Dermis microvascular lymphatic vessel endothelial cell (primary cell): ENCODE measurements around the gene RASSF1. TPM values are rescaled to one million over a fixed set of nuclear protein-coding genes. Genes with fewer than 3 reads are reported as not detected.

Experiments
- DNase-seq, 2 donors: peaks; one replicate each; pipeline versions ENCODE4 v3.0.0 to v3.0.0-alpha.2; 2010; ENCODE audit warnings: low read depth in 2 of 2
- total RNA-seq: library from RNA; depleted of rRNA; stranded (reverse); fragments of >200 nt; gene quantifications from 2 replicates; pipeline ENCODE4 v1.2.1, GENCODE V29; 2014

The RASSF1 gene
- total RNA-seq, 1 donor from 2014 or later: 12.6 TPM

DNA sequence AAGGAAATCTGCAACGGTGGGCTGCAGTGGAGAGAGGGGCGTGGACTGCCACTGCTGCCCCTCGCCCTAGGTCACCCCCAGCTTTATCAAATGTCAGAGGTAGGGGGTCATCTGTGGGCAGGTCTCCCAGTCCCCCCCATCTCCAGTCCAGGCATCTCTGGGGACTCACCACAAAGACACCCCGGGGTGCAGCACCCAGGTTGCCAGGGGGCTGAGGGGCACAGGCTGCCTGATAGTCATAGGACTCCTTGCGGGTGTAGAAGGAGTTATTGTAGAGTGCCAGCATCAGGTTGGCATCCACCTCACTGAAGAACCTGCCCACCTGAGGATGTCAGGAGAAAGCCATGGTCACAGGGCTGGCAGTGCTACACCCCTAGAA is 25.2 kb upstream of the RASSF1 start:
- no peak for DNase-seq

DNA sequence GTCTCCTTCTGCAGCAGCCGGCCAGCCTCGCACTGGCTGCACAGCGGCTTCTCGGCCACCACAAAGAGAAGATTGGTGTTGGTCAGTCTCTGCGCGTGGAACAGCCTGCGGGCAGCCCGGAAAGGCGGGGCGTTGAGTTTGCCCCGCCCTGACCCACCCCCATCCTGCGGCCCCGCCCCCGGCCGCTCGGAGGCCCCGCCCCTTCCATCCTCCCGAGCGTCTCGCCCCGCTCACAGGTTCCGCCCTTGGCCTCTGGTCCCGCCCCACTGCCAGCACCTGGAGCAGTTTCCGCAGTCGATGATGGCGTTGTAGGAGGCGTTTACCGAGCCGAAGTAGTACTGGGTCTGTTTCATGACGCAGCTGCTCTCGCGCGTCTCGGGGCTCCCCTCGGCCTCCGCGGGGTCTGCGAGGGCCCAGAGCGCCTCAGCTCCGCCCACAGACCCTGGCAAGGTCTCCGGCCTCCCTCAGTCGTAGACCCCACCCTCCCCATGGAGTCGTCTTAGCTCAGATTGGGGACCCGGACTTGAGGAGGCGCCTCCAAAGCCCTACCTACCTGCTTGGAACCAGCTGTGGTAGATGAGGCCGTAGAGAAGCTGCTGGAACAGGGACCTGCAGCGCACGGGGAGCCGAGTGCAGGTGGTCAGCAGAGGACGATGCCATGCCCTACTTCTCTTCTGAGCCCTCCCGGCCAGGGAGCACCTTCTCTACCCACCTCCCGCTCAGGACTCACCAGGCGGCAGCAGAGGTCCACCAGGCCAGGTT is 24.6 kb upstream of the RASSF1 start:
- peak in 1 of 2 donors; percentile 68 for DNase-seq

GRCh38 chr3:50364573-50365079 is 24.0 kb upstream of the RASSF1 start:
- no peak for DNase-seq

DNA sequence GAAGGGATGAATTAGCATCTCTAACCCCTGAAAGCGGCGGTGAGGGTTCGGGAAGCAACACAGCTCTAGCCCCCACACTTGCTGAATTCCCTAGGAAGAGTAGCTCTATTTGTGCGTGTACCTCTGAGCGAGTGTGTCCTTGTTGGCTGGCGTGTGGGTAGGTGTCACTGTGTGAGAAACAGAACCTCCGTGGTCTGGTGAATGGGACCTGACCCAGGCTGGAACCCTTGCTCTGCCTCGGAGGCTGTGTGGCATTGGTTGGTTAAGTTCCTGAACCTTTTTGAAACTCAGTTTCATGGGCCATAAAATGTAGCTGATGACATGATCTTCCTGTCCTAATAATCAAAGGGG is 19.1 kb upstream of the RASSF1 start:
- no peak for DNase-seq

DNA sequence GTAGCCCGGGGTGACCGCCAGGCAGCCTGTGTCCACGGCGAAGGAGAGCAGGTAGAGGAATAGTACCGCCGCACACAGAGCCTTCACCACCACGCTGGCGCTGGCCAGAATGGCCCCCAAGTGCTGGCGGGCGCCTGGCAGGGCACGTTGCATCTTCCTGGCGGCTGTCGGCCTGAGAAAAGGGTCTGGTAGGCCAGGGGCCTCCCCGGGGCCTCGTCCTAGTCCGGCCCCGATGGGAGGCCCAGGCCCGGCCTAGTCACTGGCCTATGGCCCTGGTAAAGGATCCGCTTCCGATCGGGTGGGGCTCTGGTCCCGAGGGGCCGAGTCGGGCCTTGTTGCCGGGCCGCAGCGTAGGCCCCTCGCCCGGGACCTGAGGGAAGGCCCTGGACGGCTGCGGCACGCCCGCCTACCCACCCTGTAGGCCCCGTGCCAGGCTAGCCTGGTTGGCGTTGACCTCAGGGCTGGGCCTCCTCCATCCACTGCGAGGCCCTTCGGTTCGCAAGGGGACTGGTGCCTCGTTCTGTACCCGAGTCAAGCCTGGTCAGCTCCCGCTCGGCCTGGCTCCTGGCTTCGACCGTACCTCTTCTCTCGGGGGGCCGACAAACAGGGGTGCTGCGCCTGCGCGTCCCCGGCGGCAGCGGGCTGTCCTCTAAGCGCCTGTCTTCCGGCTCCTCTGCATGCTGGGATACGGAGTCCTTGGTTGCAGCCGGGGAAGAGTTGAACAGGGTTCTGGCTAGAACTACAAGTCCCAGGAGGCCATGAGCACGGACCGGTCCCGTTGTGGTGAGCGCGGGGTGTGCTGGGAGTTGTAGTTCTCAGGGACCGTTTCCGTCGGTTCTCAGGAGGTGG is 18.5 kb upstream of the RASSF1 start, which contains the start of gene TMEM115:
TMEM115 (minus strand) TSS at position 611 of the 849 bp plus-strand sequence; CDS start at position 153, 458 bp downstream.
- DNase-seq: peak; percentile 97 to 99

GRCh38 chr3:50358355-50358910 is 17.8 kb upstream of the RASSF1 start:
- no peak for DNase-seq

GRCh38 chr3:50357481-50357880 is 16.8 kb upstream of the RASSF1 start:
- no peak for DNase-seq

DNA sequence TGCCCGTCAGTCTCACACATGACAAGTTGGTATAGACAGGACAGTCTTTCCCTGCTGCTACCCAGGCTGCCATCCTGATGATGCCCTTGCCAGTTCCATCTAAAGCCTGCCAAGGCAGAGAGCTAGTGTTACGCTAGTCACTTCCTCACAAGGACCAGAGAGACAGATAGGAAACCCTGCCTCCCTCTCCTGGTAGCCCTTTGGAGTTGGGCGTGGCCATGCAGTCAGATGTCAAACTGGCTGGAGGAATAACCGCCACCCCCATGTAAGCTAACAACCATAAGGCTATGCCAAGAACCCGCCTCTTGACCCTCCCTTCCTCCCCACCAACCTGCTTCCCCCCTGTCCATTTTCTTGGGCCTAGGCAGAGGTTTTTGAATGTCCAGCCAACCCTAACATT is 15.9 kb upstream of the RASSF1 start:
- peak in 1 of 2 donors; percentile 19 for DNase-seq

DNA sequence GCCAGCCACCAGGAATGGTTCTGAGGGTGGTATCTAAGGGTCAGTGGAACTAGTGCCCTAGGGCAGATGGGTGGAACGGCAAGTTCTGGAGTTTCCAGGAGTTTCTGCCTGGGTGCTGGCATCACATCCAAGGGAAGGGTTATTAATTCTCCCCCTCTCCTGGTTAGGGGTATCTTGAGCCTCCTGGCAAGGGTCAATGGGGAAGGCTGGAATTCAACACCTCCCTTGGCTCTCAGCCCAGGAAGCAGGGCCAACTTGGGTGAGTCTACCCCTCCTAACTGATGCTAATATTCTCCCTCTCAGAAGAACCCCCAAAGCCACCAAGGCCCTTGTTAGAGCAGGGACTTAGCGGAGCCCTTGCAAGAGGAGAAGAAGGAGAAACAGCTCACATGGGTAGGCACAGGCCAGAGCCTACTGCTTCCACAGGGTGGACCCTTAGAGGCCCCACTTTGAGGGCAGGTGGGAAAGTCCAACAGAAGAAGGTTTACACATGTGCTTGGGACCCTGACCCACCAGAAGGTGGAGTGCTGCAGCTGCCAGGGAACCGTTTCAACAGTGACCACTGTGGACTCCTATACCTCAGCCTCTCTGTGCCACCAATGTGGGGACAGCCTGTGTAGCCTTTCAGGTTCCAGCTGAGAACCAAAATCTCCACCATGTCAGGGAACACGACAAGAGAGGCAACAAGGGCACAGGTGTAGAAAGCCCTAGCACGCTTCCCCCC is 15.4 kb upstream of the RASSF1 start:
- DNase-seq: no peak

- no peak for DNase-seq
These were observed 14.2 kb upstream of the RASSF1 start for GRCh38 chr3:50354850-50355249.

GRCh38 chr3:50354186-50354764 is 13.6 kb upstream of the RASSF1 start:
- no peak for DNase-seq

DNA sequence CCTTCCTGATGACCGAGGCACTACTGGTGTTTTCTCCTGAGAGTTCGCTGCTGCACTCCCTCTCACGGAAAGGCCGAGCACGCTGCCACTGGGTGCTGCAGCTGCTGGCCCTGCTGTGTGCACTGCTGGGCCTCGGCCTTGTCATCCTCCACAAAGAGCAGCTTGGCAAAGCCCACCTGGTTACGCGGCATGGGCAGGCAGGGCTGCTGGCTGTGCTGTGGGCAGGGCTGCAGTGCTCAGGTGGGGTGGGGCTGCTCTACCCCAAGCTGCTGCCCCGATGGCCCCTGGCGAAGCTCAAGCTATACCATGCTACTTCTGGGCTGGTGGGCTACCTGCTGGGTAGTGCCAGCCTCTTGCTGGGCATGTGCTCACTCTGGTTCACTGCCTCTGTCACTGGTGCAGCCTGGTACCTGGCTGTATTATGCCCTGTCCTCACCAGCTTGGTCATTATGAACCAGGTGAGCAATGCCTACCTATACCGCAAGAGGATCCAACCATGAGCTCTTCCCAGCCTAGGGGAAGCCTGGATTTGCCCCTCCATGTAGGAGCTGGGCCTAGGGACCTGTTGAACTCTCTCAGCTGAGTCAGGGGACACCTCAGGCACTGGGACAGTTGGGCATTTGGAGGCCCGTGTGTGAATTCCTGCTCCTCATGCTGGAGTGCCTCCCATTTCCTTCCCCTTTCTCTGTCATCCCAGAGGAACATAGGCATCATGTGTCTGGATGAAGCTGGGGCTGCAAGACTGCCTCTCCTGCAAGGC is 12.8 kb upstream of the RASSF1 start:
- no peak for DNase-seq

DNA sequence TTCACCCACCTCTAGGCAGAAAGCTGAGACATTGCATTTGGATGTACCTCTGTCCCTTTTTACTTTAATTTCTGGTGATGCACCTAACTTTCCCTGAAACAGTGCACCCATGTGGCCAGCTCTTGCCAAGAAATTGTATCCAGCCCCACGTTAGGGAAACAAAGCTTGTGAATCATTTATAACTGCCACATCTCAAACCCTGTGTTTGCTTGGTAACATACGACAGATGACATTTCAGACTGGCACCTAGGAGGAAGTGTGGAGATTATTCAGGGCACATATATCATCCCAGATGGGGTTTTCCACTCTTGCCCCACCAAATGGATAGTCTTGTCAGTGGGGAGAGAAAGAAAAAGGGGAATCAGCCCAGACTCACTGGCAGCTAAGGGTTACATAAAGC is 12.1 kb upstream of the RASSF1 start:
- peak in 1 of 2 donors; percentile 19 for DNase-seq

GRCh38 chr3:50351323-50351697 is 10.7 kb upstream of the RASSF1 start:
- no peak for DNase-seq

DNA sequence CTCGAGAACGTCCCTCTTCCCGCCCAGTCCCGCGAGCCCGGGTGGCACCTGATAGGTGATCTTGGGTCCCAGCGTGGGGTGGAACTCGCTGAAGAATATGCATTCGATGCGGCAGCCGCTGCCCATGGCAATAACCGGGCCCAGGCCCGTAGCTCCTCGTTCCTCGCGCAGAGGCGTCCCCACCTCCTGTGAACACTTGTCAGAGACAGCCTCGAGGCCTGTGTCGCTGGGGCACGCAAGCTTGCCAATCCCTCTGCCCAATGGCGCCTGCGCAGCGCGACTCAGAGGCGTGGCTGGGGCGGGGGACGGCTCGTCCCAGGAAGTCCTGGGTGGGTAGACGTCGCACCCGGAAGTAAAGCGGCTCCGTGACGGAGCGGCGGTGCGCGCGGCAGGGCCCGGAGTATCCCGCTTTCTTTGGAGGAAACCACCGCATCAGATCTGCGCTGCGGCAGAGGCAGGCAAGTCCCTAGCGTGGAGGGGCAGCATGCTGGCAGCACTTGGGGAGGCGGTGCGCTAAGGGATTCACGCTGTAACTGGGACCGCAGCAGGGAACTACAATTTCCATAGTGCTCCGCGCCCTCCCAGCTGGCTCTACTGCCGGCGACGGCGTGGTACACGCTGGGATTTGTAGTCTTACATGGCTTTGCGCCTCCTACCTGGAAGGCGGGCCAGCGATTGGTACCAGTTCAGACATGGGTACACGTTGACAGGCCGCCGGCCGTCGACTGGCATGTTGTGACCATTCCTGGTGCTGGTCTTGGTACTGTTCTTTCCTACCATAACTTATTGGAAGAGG is 10.1 kb upstream of the RASSF1 start, which contains the start of the genes CYB561D2 and NPRL2:
CYB561D2 (plus strand) TSS at position 336 of the 796 bp plus-strand sequence. CDS start 572 bp downstream, outside the sequence.
NPRL2 (minus strand) TSS at position 249 of the 796 bp plus-strand sequence; CDS start at position 126, 123 bp downstream.
- peak; percentile 86 to 96 for DNase-seq

- DNase-seq: no peak
These were observed 9.5 kb upstream of the RASSF1 start for GRCh38 chr3:50350213-50350526.

GRCh38 chr3:50347187-50347813 is 6.7 kb upstream of the RASSF1 start:
- peak in 1 of 2 donors; percentile 78 for DNase-seq

DNA sequence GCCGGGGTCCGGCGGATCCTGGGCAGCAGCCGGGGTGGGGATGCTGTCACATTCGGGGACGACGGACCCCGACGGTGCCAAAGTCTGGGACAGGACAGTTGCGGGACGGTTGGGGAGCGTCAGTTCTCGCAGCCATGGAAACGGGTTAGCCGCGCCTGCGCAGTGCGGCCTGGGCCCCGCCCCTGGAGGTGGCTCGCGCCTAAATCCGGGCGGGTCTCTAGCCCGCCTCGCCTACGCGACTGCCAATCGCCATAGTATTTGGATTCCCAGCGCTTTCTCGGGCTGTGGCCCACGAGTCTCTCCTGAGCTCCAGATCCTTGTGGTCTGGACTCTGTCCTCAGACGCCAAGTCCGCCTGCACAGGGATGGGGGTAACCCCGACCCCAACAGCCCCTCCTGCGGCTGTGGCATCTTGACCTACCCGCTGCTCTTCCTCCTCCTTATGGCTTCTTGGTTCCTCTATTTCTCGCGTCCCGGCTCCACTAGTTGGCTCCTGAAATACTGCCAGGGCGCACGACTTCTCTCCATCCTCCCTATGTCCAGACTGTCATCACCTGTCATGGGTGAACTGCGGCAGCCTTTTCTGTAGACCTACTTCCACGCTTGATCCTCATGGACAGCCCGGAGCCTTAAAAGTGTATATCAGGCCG is 5.1 kb upstream of the RASSF1 start, which contains the start of gene ZMYND10:
ZMYND10 (minus strand) TSS at position 147 of the 649 bp plus-strand sequence. CDS start 153 bp downstream, outside the sequence.
- DNase-seq: no peak
